ENCODE data around the gene CORIN. TPM values are rescaled to one million over a fixed set of nuclear protein-coding genes. Genes with fewer than 3 reads are reported as not detected.

Gene CORIN, protein sequence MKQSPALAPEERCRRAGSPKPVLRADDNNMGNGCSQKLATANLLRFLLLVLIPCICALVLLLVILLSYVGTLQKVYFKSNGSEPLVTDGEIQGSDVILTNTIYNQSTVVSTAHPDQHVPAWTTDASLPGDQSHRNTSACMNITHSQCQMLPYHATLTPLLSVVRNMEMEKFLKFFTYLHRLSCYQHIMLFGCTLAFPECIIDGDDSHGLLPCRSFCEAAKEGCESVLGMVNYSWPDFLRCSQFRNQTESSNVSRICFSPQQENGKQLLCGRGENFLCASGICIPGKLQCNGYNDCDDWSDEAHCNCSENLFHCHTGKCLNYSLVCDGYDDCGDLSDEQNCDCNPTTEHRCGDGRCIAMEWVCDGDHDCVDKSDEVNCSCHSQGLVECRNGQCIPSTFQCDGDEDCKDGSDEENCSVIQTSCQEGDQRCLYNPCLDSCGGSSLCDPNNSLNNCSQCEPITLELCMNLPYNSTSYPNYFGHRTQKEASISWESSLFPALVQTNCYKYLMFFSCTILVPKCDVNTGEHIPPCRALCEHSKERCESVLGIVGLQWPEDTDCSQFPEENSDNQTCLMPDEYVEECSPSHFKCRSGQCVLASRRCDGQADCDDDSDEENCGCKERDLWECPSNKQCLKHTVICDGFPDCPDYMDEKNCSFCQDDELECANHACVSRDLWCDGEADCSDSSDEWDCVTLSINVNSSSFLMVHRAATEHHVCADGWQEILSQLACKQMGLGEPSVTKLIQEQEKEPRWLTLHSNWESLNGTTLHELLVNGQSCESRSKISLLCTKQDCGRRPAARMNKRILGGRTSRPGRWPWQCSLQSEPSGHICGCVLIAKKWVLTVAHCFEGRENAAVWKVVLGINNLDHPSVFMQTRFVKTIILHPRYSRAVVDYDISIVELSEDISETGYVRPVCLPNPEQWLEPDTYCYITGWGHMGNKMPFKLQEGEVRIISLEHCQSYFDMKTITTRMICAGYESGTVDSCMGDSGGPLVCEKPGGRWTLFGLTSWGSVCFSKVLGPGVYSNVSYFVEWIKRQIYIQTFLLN
- total RNA-seq (2013), result 0.10 TPM
- polyA plus RNA-seq, result under 1 TPM in 1 of 3 donors, not detected in 2; 0.01 TPM
- under 0.01 TPM in 1 of 2 replicates, not detected in the other for polyA minus RNA-seq
- 0.06 to 4.5 (median 0.68) reads per million in 11 experiments for total RNA-seq

DNA sequence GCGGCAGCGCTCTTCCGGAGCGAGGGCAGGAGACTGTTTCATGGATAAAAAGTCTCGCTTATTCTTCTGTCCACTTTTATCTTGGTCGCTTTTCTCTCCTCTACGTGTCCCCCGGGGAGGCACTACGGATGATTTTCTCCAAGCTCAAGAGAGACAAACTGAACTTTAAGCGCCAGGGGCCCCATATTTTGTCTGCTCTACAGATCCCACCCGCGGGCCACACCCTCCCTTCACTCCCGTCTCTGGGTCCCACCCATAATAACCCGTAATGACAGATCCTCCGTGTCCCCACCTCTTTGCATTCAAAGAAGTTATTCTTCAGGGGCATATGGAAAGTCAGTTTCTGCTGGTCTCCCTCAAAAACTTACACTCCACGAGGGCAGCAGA, at the start of gene CORIN:
Gene CORIN, minus strand, starts transcription at position 160 of the 387 bp plus-strand sequence. Its CDS starts 118 bp downstream, at position 42.
- no peak within 1 kb of the TSS for H3K27ac ChIP-seq (ENCODE audit: low read depth in 1 of 2, low read length in 2 of 2)
- H3K27ac Mint-ChIP-seq, result peak within 1 kb of the TSS in 1 of 7 donors; percentile 13
- H4K20me1 ChIP-seq (ENCODE audit: insufficient read depth, low read length), result peaks cover 3% of the 10 kb centered on the region
- TF ChIP-seq, protein P1, sequence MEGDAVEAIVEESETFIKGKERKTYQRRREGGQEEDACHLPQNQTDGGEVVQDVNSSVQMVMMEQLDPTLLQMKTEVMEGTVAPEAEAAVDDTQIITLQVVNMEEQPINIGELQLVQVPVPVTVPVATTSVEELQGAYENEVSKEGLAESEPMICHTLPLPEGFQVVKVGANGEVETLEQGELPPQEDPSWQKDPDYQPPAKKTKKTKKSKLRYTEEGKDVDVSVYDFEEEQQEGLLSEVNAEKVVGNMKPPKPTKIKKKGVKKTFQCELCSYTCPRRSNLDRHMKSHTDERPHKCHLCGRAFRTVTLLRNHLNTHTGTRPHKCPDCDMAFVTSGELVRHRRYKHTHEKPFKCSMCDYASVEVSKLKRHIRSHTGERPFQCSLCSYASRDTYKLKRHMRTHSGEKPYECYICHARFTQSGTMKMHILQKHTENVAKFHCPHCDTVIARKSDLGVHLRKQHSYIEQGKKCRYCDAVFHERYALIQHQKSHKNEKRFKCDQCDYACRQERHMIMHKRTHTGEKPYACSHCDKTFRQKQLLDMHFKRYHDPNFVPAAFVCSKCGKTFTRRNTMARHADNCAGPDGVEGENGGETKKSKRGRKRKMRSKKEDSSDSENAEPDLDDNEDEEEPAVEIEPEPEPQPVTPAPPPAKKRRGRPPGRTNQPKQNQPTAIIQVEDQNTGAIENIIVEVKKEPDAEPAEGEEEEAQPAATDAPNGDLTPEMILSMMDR (IDR thresholded peaks at IDR 0.05), result no peak
- H3K9me3 ChIP-seq (replicated peaks in 1 of 2; ENCODE audit: control insufficient read depth in 1 of 2, insufficient read depth in 1 of 2, low read length in 2 of 2), result no peaks in the 10 kb centered on the region
- peak within 1 kb of the TSS; percentile 6 to 73 (median 40) for H3K4me3 ChIP-seq (replicated peaks in 1 of 3; ENCODE audit: low read depth in 2 of 3, low read length in 3 of 3)
- H3K36me3 Mint-ChIP-seq, result peaks cover 15 to 26% of the 10 kb centered on the region in 2 donors
- peak within 1 kb of the TSS; percentile 80 to 92 for H3K4me3 Mint-ChIP-seq
- no peak for DNase-seq
- H3K27me3 Mint-ChIP-seq (ENCODE audit: low read depth in 3 of 3), result peaks cover 32 to 34% (median 32%) of the 10 kb centered on the region in 3 donors
- H2AFZ ChIP-seq (ENCODE audit: insufficient read depth, low read depth, low read length, poor library complexity, severe bottlenecking), result peak within 1 kb of the TSS; percentile 73
- peak within 1 kb of the TSS; percentile 89 for H3K4me2 ChIP-seq (replicated peaks; ENCODE audit: extremely low read depth, low read length, poor library complexity, severe bottlenecking)
- H3K9me3 Mint-ChIP-seq, result peaks cover 0 to 9% (median 3%) of the 10 kb centered on the region in 7 donors
- peak within 1 kb of the TSS; percentile 56 for H3K9ac ChIP-seq (ENCODE audit: insufficient read depth, low read length, poor library complexity, severe bottlenecking)
- H3K4me1 Mint-ChIP-seq, result peaks cover 30% of the 10 kb centered on the region
- peaks cover 27 to 31% of the 10 kb centered on the region in 2 donors for H3K4me1 ChIP-seq (ENCODE audit: control insufficient read depth in 1 of 2, insufficient read depth in 2 of 2, low read length in 2 of 2)
- H3K27me3 ChIP-seq (ENCODE audit: control insufficient read depth in 2 of 2, insufficient read depth in 2 of 2, low read length in 2 of 2), result peaks cover 19 to 36% of the 10 kb centered on the region in 2 donors
- intact Hi-C loops (cut with micrococcal nuclease), result no loop called here
- WGBS (ENCODE audit: insufficient coverage), result 8% methylated on average over 14 of the region's 16 CpGs
- H3K79me2 ChIP-seq (ENCODE audit: insufficient read depth, low read length), result no peaks in the 10 kb centered on the region
- peaks cover 0 to 20% of the 10 kb centered on the region in 2 donors for H3K36me3 ChIP-seq (replicated peaks in 1 of 2; ENCODE audit: control insufficient read depth in 1 of 2, insufficient read depth in 2 of 2, low read length in 2 of 2)

DNA sequence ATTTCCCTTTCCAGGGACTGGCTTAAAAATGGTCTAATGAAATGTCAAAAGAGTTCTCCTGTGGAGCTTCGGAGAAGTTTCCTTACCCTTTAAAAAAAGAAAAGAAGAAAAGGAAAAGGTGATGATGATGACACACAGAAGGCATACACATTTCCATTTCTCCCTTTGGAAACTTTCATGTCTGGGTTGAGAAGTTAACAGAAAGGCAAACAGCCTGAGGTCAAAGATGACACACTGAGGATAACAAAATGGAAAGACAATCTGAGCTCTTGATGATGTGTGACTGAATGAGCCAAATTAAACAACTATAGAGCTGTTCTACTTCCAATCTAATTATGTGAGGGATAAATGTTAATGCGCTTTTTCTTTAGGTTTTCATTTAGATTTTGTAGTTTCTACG, 44.4 kb upstream of the CORIN start:
- Histone ChIP-seq H2AFZ (ENCODE audit: insufficient read depth, low read depth, low read length, poor library complexity, severe bottlenecking) (no peak overlapping the region), H3K4me2 (replicated peaks; ENCODE audit: extremely low read depth, low read length, poor library complexity, severe bottlenecking) (no peak overlapping the region), H3K4me3 (replicated peaks in 1 of 3; ENCODE audit: low read depth in 2 of 3, low read length in 3 of 3) (no peak overlapping the region), H3K4me1 (ENCODE audit: control insufficient read depth in 1 of 2, insufficient read depth in 2 of 2, low read length in 2 of 2) (no peaks in the 10 kb centered on the region), H3K9ac (ENCODE audit: insufficient read depth, low read length, poor library complexity, severe bottlenecking) (no peak overlapping the region), H3K9me3 (replicated peaks in 1 of 2; ENCODE audit: control insufficient read depth in 1 of 2, insufficient read depth in 1 of 2, low read length in 2 of 2) (no peaks in the 10 kb centered on the region), H3K27ac (ENCODE audit: low read depth in 1 of 2, low read length in 2 of 2) (no peak overlapping the region), H3K79me2 (ENCODE audit: insufficient read depth, low read length) (no peaks in the 10 kb centered on the region), H4K20me1 (ENCODE audit: insufficient read depth, low read length) (peaks cover 4% of the 10 kb centered on the region), H3K27me3 (ENCODE audit: control insufficient read depth in 2 of 2, insufficient read depth in 2 of 2, low read length in 2 of 2) (no peaks in the 10 kb centered on the region), H3K36me3 (replicated peaks in 1 of 2; ENCODE audit: control insufficient read depth in 1 of 2, insufficient read depth in 2 of 2, low read length in 2 of 2) (peaks cover 68 to 98% of the 10 kb centered on the region in 2 donors)
- no CpG with 5 or more reads among the region's 3 CpGs for WGBS (ENCODE audit: insufficient coverage)
- no peaks in the 10 kb centered on the region for H3K9me3 Mint-ChIP-seq
- TF ChIP-seq, protein P1 (IDR thresholded peaks at IDR 0.05), result no peak
- intact Hi-C loops (cut with micrococcal nuclease), result no loop called here
- DNase-seq, result no peak
- H3K27ac Mint-ChIP-seq, result no peak overlapping the region
- H3K27me3 Mint-ChIP-seq (ENCODE audit: low read depth in 3 of 3), result no peaks in the 10 kb centered on the region
- no peaks in the 10 kb centered on the region for H3K4me1 Mint-ChIP-seq
- no peak overlapping the region for H3K4me3 Mint-ChIP-seq
- peaks cover 80 to 84% of the 10 kb centered on the region in 2 donors for H3K36me3 Mint-ChIP-seq
